DND-41 (cell line): Measurements from ENCODE around the gene MALT1.

Experiments used
- ATAC-seq: fragments of 200-7000 bp; cut with Tn5 transposase; 3 replicates; pipeline ENCODE4 v1.9.1; 2021; ENCODE audit warnings: low read depth; ENCODE audit not compliant: insufficient read depth
- DNase-seq: peaks from one replicate; pipeline ENCODE4 v3.0.0-alpha.2; 2020
- H2AFZ ChIP-seq: 2 replicates; pipeline ENCODE4 v1.6.0; 2012; ENCODE audit warnings: low read depth, low read length
- H3K27ac ChIP-seq: 2 replicates; pipeline ENCODE4 v1.5.1; 2012; ENCODE audit warnings: low read length, inconsistent platforms
- H3K27me3 ChIP-seq: fragments of 200-600 bp; sonication (generic); 2 replicates; pipeline ENCODE4 v1.6.0; 2012; ENCODE audit warnings: low read length, mild to moderate bottlenecking, inconsistent platforms; ENCODE audit not compliant: insufficient read depth, poor library complexity
- H3K36me3 ChIP-seq: 2 replicates; pipeline ENCODE4 v1.5.1; 2012; ENCODE audit warnings: low read length, inconsistent platforms; ENCODE audit not compliant: insufficient read depth
- H3K4me1 ChIP-seq: 2 replicates; pipeline ENCODE4 v1.5.1; 2012; ENCODE audit warnings: mild to moderate bottlenecking, low read length; ENCODE audit not compliant: insufficient read depth
- H3K4me2 ChIP-seq: 2 replicates; pipeline ENCODE4 v1.6.0; 2012; ENCODE audit warnings: mild to moderate bottlenecking, moderate library complexity, low read length, inconsistent platforms; ENCODE audit not compliant: insufficient read depth
- H3K4me3 ChIP-seq, 2 experiments: fragments of 200-600 bp in 1 of 2; shearing (Covaris generic) in 1 of 2; 2 replicates each; pipeline ENCODE4 v1.5.1; 2012 to 2016; ENCODE audit warnings: inconsistent platforms in 2 of 2, low read length in 2 of 2, mild to moderate bottlenecking in 2 of 2, low read depth in 1 of 2, moderate library complexity in 1 of 2
- H3K79me2 ChIP-seq: 2 replicates; pipeline ENCODE4 v1.6.0; 2012; ENCODE audit warnings: low read length, inconsistent platforms; ENCODE audit not compliant: insufficient read depth
- H3K9ac ChIP-seq: 2 replicates; pipeline ENCODE4 v1.6.0; 2012; ENCODE audit warnings: low read depth, mild to moderate bottlenecking, inconsistent platforms, low read length, moderate library complexity
- H3K9me3 ChIP-seq: 2 replicates; pipeline ENCODE4 v1.5.1; 2012; ENCODE audit warnings: low read length, moderate library complexity, mild to moderate bottlenecking, inconsistent platforms; ENCODE audit not compliant: insufficient read depth, severe bottlenecking
- H4K20me1 ChIP-seq: 2 replicates; pipeline ENCODE4 v1.6.0; 2012; ENCODE audit warnings: low read length; ENCODE audit not compliant: insufficient read depth
- EZH2 ChIP-seq: IDR thresholded peaks from 3 replicates; pipeline ENCODE4 v1.6.1; 2012; ENCODE audit warnings: borderline replicate concordance, low read depth, mild to moderate bottlenecking, moderate library complexity, low read length, inconsistent platforms; ENCODE audit not compliant: severe bottlenecking
- TF ChIP-seq, protein P1 (sequence below): IDR thresholded peaks from 2 replicates; pipeline ENCODE4 v1.5.1; 2012; ENCODE audit warnings: borderline replicate concordance, low read length, moderate library complexity, mild to moderate bottlenecking; ENCODE audit not compliant: poor library complexity, severe bottlenecking; ENCODE audit errors: extremely low read depth

The MALT1 gene

DNA sequence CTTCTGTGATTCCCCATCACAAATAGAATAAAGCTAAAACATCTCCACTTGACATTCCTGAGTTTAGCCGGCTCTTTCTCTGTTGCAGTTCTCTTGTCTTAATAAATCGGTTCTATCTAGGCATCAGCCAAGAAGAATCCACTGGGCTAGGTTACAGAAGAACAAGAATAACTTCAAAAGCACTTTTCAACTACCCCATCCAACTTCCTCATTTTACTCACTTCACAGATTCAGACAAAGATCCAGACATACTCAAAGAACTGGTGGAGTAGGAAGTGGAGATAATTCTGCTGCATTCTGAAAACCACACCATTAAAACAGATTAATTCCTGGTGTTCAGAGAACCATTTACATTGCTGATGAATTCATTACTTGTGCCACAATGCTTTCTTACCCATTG lies 32.8 kb upstream of the MALT1 start:
- H3K9ac ChIP-seq: no peak overlapping the region
- TF ChIP-seq, protein P1, sequence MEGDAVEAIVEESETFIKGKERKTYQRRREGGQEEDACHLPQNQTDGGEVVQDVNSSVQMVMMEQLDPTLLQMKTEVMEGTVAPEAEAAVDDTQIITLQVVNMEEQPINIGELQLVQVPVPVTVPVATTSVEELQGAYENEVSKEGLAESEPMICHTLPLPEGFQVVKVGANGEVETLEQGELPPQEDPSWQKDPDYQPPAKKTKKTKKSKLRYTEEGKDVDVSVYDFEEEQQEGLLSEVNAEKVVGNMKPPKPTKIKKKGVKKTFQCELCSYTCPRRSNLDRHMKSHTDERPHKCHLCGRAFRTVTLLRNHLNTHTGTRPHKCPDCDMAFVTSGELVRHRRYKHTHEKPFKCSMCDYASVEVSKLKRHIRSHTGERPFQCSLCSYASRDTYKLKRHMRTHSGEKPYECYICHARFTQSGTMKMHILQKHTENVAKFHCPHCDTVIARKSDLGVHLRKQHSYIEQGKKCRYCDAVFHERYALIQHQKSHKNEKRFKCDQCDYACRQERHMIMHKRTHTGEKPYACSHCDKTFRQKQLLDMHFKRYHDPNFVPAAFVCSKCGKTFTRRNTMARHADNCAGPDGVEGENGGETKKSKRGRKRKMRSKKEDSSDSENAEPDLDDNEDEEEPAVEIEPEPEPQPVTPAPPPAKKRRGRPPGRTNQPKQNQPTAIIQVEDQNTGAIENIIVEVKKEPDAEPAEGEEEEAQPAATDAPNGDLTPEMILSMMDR: no peak
- no peak for TF ChIP-seq EZH2
- DNase-seq (no peak), ATAC-seq (no peak)
- no peak overlapping the region for H3K27ac ChIP-seq
- H4K20me1 ChIP-seq: no peaks in the 10 kb centered on the region
- no peaks in the 10 kb centered on the region for H3K79me2 ChIP-seq
- no peaks in the 10 kb centered on the region for H3K9me3 ChIP-seq
- H3K4me2 ChIP-seq: no peak overlapping the region
- H3K4me3 ChIP-seq: no peak overlapping the region
- no peaks in the 10 kb centered on the region for H3K36me3 ChIP-seq
- no peaks in the 10 kb centered on the region for H3K4me1 ChIP-seq
- H3K27me3 ChIP-seq: no peaks in the 10 kb centered on the region
- H2AFZ ChIP-seq: no peak overlapping the region

DNA sequence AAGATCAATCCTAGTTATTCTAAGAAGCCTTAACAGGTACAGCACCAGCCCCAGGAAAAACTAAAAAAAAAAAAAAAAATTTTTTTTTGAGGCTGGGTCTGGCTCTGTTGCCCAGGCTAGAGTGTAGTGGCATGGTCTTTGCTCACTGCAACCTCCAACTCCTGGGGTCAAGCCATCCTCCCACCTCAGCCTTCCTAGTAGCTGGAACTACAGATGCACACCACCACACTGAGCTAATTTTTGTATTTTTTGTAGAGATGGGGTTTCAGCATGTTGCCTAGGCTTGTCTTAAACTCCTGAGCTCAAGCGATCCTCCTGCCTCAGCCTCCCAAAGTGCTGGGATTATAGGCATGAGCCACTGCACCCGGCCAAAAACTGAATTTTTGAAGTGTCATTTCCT lies 32.0 kb upstream of the MALT1 start:
- no peaks in the 10 kb centered on the region for H3K9me3 ChIP-seq
- H3K4me3 ChIP-seq: no peak overlapping the region
- H3K4me1 ChIP-seq: no peaks in the 10 kb centered on the region
- no peak overlapping the region for H3K27ac ChIP-seq
- ATAC-seq: no peak
- no peaks in the 10 kb centered on the region for H3K79me2 ChIP-seq
- H3K9ac ChIP-seq: no peak overlapping the region
- TF ChIP-seq EZH2: no peak
- H2AFZ ChIP-seq: no peak overlapping the region
- no peaks in the 10 kb centered on the region for H4K20me1 ChIP-seq
- no peaks in the 10 kb centered on the region for H3K36me3 ChIP-seq
- H3K27me3 ChIP-seq: no peaks in the 10 kb centered on the region
- H3K4me2 ChIP-seq: no peak overlapping the region
- DNase-seq: no peak

DNA sequence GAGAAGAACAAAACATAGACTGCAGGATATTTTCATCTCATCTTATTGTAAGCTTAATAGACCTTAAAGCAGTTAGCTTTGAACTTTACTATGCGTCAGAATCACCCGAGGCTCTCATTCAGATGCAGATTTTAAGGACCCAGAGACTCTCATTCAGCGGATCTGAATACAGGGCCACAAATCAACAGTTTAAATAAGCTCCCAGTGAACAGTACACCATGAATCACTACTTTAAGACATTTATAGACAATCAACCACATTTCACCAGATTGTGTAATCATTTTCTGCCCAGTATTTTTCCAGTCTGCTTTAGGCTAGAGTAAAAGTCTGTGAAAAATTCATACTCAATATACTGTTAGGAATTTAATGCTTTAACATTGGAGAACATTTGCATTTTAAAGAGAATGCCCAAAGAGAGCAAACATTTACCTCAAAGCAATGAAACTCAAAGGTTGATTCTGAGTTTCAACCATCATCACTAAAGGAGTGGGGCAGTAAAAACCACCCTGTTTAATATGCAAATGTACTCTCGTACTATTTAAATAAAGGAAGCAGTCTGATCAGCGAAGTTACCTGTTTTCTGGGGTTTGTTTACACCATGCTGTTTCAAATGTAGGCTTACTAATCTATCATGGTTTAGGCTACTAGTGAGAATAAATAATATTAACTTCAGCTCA lies 31.4 kb upstream of the MALT1 start:
- Histone ChIP-seq H3K9me3 (no peaks in the 10 kb centered on the region), H3K4me2 (no peak overlapping the region), H3K36me3 (no peaks in the 10 kb centered on the region), H3K4me3 (no peak overlapping the region), H3K9ac (no peak overlapping the region), H2AFZ (no peak overlapping the region), H3K4me1 (no peaks in the 10 kb centered on the region), H4K20me1 (no peaks in the 10 kb centered on the region), H3K79me2 (no peaks in the 10 kb centered on the region), H3K27ac (no peak overlapping the region), H3K27me3 (no peaks in the 10 kb centered on the region)
- DNase-seq: no peak
- TF ChIP-seq EZH2: no peak
- TF ChIP-seq, protein P1: no peak
- no peak for ATAC-seq

DNA sequence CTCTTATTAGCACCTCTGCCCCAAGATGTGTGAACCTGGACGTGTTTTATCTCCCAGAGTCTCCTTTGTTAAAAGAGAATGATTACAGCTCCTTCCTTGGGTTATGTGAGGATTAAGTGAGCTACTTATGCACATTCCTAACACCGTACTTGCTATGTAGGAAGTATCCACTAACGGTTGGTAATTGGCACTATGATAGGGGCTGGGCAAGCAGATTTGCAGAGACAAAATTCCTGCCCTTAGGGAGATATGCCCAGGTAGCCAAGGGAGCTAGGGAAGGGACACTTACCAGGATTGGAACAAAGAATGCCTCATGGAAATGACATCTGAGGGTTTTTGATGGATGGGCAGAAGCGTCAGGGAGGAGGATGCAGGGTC lies 30.8 kb upstream of the MALT1 start:
- Histone ChIP-seq H3K4me3 (no peak overlapping the region), H3K9ac (no peak overlapping the region), H3K36me3 (no peaks in the 10 kb centered on the region), H3K4me1 (no peaks in the 10 kb centered on the region), H4K20me1 (no peaks in the 10 kb centered on the region), H3K27ac (no peak overlapping the region), H3K27me3 (no peaks in the 10 kb centered on the region), H3K9me3 (no peaks in the 10 kb centered on the region), H3K79me2 (no peaks in the 10 kb centered on the region), H2AFZ (no peak overlapping the region), H3K4me2 (no peak overlapping the region)
- DNase-seq (no peak), ATAC-seq (no peak)
- TF ChIP-seq, protein P1: no peak
- TF ChIP-seq EZH2: no peak
